Measurements from ENCODE around the gene ZSCAN5B. TPM values are rescaled to one million over a fixed set of nuclear protein-coding genes. Genes with fewer than 3 reads are reported as not detected.
"Not testable (repeated sequence)": the region's sequence is repeated elsewhere in the genome, so short reads cannot be mapped to it uniquely, and the experiment has no call there.

The ZSCAN5B gene
- total RNA-seq, 4 donors from 2014 or later, result not detected

- in situ Hi-C loops (cut with MboI; ENCODE audit: low sequenced_read_pairs in 4 of 4), result no loop called here
Observed at GRCh38 chr19:56221851-56222250, 24.3 kb upstream of the ZSCAN5B start.

GRCh38 chr19:56221442-56221841 is 23.9 kb upstream of the ZSCAN5B start:
- peaks cover 0 to 13% (median 0%) of the 10 kb centered on the region in 3 donors for H3K27me3 ChIP-seq
- H3K9me3 ChIP-seq; H3K36me3 ChIP-seq; in situ Hi-C loops (cut with MboI; ENCODE audit: low sequenced_read_pairs in 4 of 4); H3K4me1 ChIP-seq; intact Hi-C loops (cut with DNase I; ENCODE audit: low total_unique reads); H3K27ac ChIP-seq; ATAC-seq; DNase-seq; H3K4me3 ChIP-seq: not testable (repeated sequence)

More at GRCh38 chr19:56221851-56222250, 24.3 kb upstream of the ZSCAN5B start:
- peaks cover 0 to 10% (median 0%) of the 10 kb centered on the region in 3 donors for H3K27me3 ChIP-seq
- intact Hi-C loops (cut with DNase I; ENCODE audit: low total_unique reads), result no loop called here
- no peaks in the 10 kb centered on the region for H3K9me3 ChIP-seq
- H3K4me1 ChIP-seq, result no peaks in the 10 kb centered on the region
- H3K4me3 ChIP-seq, result no peak overlapping the region
- TF ChIP-seq CTCF (IDR thresholded peaks at IDR 0.05 in 4 of 5, conservative IDR thresholded peaks at IDR 0.05 in 1 of 5), result no peak
- no peak for TF ChIP-seq POLR2A (IDR thresholded peaks at IDR 0.05)
- H3K27ac ChIP-seq, result no peak overlapping the region
- DNase-seq, result no peak
- ATAC-seq, result no peak
- H3K36me3 ChIP-seq, result no peaks in the 10 kb centered on the region

DNA sequence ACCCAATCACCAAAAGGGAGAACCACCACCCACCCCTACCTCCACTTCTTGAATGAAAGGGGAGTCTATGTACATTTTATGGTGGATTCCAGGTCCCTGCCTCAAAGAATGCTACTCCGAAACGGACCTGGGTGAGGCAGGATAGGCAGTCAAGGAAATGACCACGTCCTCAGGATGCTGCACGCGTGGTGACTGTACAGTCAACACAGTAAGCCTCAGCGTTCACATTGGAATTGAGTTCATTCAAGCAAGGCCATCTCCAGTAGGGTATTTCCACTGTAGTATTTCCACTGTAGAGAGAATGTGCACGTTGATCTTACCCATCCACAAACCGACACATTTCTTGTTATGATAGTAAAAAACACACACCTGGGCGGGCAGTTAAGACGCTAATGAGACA is 21.4 kb upstream of the ZSCAN5B start:
- DNase-seq (no peak), ATAC-seq (no peak)
- Histone ChIP-seq H3K4me3 (no peak overlapping the region), H3K4me1 (no peaks in the 10 kb centered on the region), H3K36me3 (no peaks in the 10 kb centered on the region), H3K9me3 (no peaks in the 10 kb centered on the region), H3K27me3 (peaks cover 0 to 15% (median 4%) of the 10 kb centered on the region in 3 donors), H3K27ac (no peak overlapping the region)
- in situ Hi-C loops (cut with MboI; ENCODE audit: low sequenced_read_pairs in 4 of 4), result no loop called here
- intact Hi-C loops (cut with DNase I; ENCODE audit: low total_unique reads), result no loop called here
- TF ChIP-seq POLR2A (IDR thresholded peaks at IDR 0.05) (no peak), CTCF (IDR thresholded peaks at IDR 0.05 in 4 of 5, conservative IDR thresholded peaks at IDR 0.05 in 1 of 5) (no peak)

DNA sequence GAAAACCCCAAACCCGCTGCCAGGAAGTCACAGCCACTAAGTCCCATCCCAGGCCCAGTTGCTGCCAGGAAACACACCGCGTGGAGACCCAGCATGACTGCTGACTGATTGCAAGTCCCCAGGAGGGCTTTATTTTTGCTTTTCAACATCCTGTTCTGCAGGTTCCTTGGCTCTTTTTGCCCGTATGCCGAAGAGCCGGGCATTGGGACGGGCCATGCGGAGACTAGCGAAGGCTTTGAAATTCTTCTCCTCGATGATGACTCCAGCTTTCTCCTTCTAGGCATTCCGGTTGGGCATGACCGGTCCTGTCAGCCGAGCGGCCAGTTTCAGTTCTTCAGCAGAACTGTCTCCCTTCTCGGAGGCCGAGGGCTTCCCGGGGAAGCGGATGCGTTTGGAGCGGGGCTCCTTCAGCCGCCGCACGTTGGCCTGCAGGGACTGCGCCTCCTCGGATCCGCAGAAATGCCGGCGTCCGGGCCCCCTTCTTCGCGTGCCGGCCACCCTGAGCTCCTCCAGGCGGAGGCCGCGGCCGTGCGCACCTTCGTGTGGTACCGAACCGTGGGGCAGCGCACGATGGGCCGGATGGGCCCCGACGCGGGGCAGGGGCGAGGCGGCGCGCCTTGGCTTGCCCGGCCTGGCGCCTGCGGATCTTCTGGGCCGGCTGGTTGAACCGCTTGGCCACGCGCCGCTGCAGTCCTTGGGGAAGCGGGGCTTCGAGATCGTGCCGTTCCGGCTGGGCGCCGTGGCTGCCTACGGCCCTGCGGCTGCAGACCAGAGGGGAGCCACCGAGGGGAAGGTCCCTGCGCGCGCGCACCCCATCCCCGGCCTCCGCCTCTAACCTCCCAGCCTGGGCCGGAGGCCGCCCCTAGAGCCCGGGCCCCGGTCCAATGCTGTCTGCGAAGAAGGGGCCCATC is 19.7 kb upstream of the ZSCAN5B start:
- no peaks in the 10 kb centered on the region for H3K4me1 ChIP-seq
- no peak for ATAC-seq

More for the DNA sequence above, 19.7 kb upstream of the ZSCAN5B start:
- no peak overlapping the region for H3K27ac ChIP-seq
- peaks cover 0 to 15% (median 4%) of the 10 kb centered on the region in 3 donors for H3K27me3 ChIP-seq
- TF ChIP-seq CTCF (IDR thresholded peaks at IDR 0.05 in 4 of 5, conservative IDR thresholded peaks at IDR 0.05 in 1 of 5), result no peak
- H3K36me3 ChIP-seq, result no peaks in the 10 kb centered on the region
- H3K4me3 ChIP-seq, result peak overlapping the region in 3 of 4 donors; percentile 34 to 42 (median 36)
- in situ Hi-C loops (cut with MboI; ENCODE audit: low sequenced_read_pairs in 4 of 4), result no loop called here
- intact Hi-C loops (cut with DNase I; ENCODE audit: low total_unique reads), result no loop called here
- H3K9me3 ChIP-seq, result no peaks in the 10 kb centered on the region
- DNase-seq, result no peak

Measured in gastrocnemius medialis (tissue), 4 donors.